Lower leg skin (tissue), 3 donors: ENCODE data around the gene SUB1.

ENCODE experiments used
- POLR2A ChIP-seq, 2 donors: fragments of 450-650 bp; IDR thresholded peaks; one replicate each; pipeline ENCODE4 v1.6.1; 2016 to 2017; ENCODE audit warnings: antibody characterized with exemption in 2 of 2, mild to moderate bottlenecking in 1 of 2, moderate library complexity in 1 of 2
- TF ChIP-seq, protein P1 (sequence below), 3 donors: fragments of 450-650 bp; IDR thresholded peaks; one replicate each; pipeline ENCODE4 v1.5.1; 2016; ENCODE audit warnings: antibody characterized with exemption in 3 of 3, mild to moderate bottlenecking in 3 of 3, moderate library complexity in 2 of 3

DNA sequence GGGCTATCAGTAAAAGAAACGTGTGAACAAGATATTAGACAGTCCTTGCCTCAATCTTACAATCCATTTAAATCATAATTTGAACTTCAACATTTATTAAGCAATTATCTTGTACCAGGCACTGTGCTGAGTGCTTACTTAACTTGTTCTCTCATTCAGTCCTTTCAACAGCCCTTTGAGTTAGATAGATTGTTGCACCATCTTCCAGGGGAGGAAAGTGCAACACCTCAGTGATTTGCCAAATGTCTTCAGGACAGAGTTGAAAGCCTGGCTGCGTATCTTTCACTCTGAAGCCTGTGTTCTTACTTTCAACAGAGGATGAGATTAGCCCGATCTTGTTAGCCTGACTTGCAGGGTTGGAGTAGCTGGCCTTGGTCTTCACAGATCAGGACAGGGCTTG, 34.2 kb upstream of the SUB1 start:
- TF ChIP-seq, protein P1, sequence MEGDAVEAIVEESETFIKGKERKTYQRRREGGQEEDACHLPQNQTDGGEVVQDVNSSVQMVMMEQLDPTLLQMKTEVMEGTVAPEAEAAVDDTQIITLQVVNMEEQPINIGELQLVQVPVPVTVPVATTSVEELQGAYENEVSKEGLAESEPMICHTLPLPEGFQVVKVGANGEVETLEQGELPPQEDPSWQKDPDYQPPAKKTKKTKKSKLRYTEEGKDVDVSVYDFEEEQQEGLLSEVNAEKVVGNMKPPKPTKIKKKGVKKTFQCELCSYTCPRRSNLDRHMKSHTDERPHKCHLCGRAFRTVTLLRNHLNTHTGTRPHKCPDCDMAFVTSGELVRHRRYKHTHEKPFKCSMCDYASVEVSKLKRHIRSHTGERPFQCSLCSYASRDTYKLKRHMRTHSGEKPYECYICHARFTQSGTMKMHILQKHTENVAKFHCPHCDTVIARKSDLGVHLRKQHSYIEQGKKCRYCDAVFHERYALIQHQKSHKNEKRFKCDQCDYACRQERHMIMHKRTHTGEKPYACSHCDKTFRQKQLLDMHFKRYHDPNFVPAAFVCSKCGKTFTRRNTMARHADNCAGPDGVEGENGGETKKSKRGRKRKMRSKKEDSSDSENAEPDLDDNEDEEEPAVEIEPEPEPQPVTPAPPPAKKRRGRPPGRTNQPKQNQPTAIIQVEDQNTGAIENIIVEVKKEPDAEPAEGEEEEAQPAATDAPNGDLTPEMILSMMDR (IDR thresholded peaks at IDR 0.05): no peak
- TF ChIP-seq POLR2A (IDR thresholded peaks at IDR 0.05): no peak
